Activated T-helper 2 cell treated with anti-CD3 and anti-CD28 coated beads, Interferon-gamma antibody, Interleukin-2, Interleukin-4, amounts not matched to agents 10 μg/mL and 5 μg/mL and 100 μg/mL, durations not matched to agents 14 hours and 24 hours and 36 hours (primary cell): ENCODE measurements around the gene DDX1. TPM values are rescaled to one million over a fixed set of nuclear protein-coding genes. Genes with fewer than 3 reads are reported as not detected.

Experiments
- DNase-seq: peaks from one replicate; pipeline ENCODE4 v3.0.0; 2021; ENCODE audit warnings: low spot score
- H3K27ac Mint-ChIP-seq: one replicate; pipeline ENCODE4 v1.8.0; 2021; ENCODE audit warnings: mixed read lengths
- H3K27me3 Mint-ChIP-seq: one replicate; pipeline ENCODE4 v1.8.0; 2021; ENCODE audit warnings: low read depth, mixed read lengths
- H3K36me3 Mint-ChIP-seq: one replicate; pipeline ENCODE4 v1.8.0; 2021; ENCODE audit warnings: low read depth, mixed read lengths
- H3K4me1 Mint-ChIP-seq: one replicate; pipeline ENCODE4 v1.8.0; 2021; ENCODE audit warnings: low read depth, mixed read lengths
- H3K4me3 Mint-ChIP-seq: one replicate; pipeline ENCODE4 v1.8.0; 2021; ENCODE audit warnings: low read depth, mild to moderate bottlenecking, moderate library complexity, mixed read lengths
- H3K9me3 Mint-ChIP-seq: one replicate; pipeline ENCODE4 v1.8.0; 2021; ENCODE audit warnings: mixed read lengths
- intact Hi-C: fragments of 100-400 bp; cut with micrococcal nuclease; formaldehyde crosslinking; loops from one replicate; pipeline ENCODE4 v1.15.1; 2023
- total RNA-seq: library from RNA; stranded (reverse); gene quantifications from 2 replicates; pipeline ENCODE4 v1.2.3, GENCODE V29; 2022

The DDX1 gene
- total RNA-seq, 1 donor from 2014 or later, result 111 TPM

DNA sequence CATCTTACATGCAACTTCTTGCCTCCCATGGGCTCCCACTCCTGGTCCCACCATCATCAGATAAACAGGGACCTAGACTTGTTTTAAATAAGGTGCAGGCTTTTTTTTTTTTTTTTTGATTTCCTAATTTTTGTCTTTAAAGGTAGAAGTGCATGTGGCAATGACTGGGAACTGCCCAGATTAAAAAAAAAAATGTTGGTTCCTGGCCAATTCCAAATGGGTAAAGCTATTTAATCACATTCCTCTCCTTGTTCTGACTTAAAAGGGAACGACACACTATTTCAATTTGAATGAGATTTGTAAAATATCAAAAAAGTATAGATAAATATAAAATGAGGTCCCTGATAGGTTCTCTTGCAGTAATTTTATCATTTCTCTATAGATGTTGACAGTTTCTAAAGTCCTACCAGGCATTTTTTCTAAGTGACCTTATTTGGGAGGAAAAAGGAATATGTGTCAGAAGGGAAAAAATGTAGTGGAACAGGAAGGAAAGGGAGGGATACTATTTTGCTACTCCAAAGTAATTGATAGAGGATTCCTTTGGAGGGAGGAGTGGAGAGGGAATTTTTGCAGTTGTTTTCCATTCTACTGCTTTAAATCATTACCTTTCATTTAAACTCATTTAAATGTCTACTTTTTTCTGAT is 43.3 kb downstream of the DDX1 start:
- H3K9me3 Mint-ChIP-seq, result no peaks in the 10 kb centered on the region
- no peaks in the 10 kb centered on the region for H3K4me1 Mint-ChIP-seq
- H3K4me3 Mint-ChIP-seq, result no peak overlapping the region
- peaks cover 69% of the 10 kb centered on the region for H3K36me3 Mint-ChIP-seq
- H3K27ac Mint-ChIP-seq, result no peak overlapping the region
- DNase-seq, result no peak
- intact Hi-C loops, result loop anchor here (10.0 kb wide), 1 partner anchor 870 kb away; no protein-coding TSS in a partner anchor
- H3K27me3 Mint-ChIP-seq, result no peaks in the 10 kb centered on the region

DNA sequence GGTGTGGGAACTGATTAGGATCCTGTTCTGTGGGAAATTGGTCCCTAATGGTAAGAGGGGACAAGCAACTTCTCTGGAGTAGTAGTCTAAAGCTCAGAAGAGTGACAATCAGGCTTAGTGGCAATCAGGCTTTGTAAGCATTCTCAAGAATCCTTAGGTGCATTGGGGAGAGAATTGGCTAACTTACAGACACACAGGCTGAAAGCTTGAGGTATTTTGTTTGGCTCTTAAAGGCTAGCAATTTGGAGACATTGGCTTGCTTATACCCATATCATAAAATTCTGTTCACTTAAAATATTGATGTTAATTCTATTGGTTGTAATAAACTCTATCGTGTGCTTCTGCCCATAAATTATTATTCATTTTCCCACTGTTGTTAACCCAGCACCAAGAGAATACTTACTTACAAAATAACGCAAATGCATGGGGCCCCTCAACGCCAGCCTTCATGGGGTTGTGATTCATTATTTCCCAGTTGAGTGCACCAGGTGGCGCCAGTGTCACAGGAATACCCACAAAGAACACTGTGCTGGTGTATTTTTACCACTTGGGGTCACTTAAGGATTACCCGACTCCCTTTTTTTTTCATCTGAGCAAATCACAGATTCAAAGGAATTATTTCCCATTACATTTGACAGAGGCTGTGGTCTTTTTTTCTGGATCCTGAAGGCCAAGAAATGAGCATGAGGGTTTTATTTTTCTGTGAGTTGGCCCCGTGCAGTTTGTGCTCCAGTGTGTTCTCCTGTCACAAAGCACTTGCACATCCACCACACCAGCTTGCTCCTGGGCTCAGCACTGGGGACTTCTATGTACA is 45.5 kb downstream of the DDX1 start:
- Mint-ChIP-seq H3K27me3 (no peaks in the 10 kb centered on the region), H3K27ac (no peak overlapping the region), H3K4me3 (no peak overlapping the region), H3K4me1 (no peaks in the 10 kb centered on the region), H3K9me3 (peaks cover 10% of the 10 kb centered on the region), H3K36me3 (peaks cover 71% of the 10 kb centered on the region)
- intact Hi-C loops, result loop anchor here (10.0 kb wide), 1 partner anchor 868 kb away; no protein-coding TSS in a partner anchor
- DNase-seq, result peak; percentile 19

DNA sequence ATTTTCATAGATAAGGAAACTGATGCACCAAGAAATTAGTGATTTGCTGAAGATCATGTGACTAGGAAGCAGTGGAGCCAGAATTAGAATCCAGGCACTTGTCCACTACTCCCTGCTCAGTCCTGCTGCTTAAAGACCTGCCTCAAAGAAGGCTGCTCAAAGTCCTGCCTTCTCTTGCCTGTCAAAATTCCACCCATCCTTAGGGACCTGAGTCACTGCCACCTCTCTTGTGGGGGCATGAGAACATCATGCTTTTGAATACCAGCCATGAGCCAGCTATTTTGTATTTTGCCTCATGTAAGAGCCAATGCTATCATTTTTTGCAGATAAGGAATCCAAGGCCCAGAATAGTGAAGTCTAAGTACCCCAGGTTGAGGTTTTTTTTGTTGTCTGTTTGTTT is 47.1 kb downstream of the DDX1 start:
- intact Hi-C loops, result loop anchor here (10.0 kb wide), 1 partner anchor 866 kb away; no protein-coding TSS in a partner anchor
- Mint-ChIP-seq H3K9me3 (peaks cover 10% of the 10 kb centered on the region), H3K36me3 (peaks cover 61% of the 10 kb centered on the region), H3K4me1 (no peaks in the 10 kb centered on the region), H3K27ac (no peak overlapping the region), H3K27me3 (no peaks in the 10 kb centered on the region), H3K4me3 (no peak overlapping the region)
- no peak for DNase-seq

DNA sequence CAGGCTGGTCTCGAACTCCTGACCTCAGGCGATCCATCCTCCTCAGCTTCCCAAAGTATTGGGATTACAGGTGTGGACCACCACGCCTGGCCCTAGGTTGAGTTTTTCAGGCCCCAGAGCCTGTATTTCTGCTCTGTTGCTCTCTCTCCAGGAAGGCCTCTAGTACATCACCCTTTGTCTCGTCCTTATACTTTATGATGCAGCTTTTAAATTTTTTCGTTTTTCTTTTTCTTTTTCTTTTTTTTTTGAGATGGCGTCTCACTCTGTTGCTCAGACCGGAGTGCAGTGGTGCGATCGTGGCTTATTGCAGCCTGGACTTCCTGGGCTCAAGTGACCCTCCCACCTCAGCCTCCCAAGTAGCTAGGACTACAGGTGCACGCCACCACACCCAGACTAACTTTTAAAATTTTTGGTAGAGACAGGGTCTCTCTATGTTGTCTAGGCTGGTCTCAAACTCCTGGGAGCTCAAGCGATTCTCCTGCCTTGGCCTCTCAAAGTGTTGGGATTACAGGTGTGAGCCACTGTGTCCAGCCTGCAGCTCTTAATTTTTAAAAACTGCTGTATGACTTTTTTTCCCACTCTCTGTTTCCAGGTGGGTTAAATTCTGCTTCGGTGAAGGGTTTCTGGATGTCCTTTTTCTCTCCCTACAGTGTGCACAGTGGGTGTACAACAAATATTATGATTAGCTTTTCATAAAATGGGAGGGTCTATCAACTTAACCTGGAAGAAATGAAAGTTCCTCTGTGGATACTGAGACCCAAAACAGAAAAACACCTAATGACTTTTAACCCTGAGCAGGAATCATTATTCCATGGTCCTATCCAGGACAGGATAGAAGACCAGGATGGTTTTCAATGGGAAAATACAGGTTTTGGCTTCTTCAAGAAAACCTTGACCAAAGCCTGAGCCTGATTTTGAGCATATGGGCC is 47.9 kb downstream of the DDX1 start:
- Mint-ChIP-seq H3K27ac (no peak overlapping the region), H3K4me1 (no peaks in the 10 kb centered on the region), H3K27me3 (no peaks in the 10 kb centered on the region), H3K36me3 (peaks cover 52% of the 10 kb centered on the region), H3K9me3 (peaks cover 10% of the 10 kb centered on the region), H3K4me3 (no peak overlapping the region)
- no peak for DNase-seq
- intact Hi-C loops, result loop anchor here (10.0 kb wide), 1 partner anchor 865 kb away; no protein-coding TSS in a partner anchor

DNA sequence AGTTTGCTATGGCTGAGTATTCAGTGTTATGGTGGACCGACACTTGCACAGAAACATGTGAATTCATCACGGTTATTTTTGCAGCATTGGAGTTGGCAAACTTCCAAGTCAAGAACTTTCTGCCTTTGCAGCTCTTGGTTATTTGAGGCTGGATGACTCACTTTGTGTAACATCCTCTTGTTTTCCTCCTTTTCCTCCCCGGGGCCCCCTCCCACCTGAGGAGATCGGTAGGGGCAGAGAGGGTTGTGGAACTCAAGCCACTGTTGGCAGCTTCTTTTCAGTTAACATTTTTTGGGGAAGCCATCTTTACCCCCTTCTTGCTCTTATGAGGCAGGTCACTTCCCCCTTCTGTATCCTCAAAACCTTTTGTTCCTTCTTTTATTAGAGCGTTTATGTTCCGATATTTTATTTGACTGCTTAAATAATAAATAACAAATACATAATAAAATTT is 48.6 kb downstream of the DDX1 start:
- intact Hi-C loops, result no loop called here
- Mint-ChIP-seq H3K27ac (no peak overlapping the region), H3K4me3 (no peak overlapping the region), H3K4me1 (no peaks in the 10 kb centered on the region), H3K27me3 (no peaks in the 10 kb centered on the region), H3K9me3 (peaks cover 10% of the 10 kb centered on the region), H3K36me3 (peaks cover 47% of the 10 kb centered on the region)
- no peak for DNase-seq

DNA sequence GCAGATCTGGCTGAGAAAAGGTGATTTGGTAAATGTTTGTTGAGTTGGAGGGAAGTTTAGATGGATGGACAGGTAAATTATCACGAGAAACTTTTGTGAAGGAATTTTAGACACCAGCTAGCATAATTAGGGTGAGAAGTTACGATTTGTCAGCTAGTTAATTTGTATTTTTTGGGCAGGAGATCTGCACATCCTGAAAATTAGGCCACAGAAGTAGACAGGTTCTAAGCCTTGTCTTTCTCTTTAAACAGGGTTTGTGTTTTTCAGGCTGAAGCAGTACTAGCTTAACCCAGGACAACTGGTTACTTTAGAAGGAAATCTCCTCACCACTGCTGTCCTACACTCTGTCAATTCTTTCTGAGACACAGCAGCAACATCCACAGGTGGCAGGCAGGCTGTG is 49.1 kb downstream of the DDX1 start:
- H3K27me3 Mint-ChIP-seq, result no peaks in the 10 kb centered on the region
- H3K36me3 Mint-ChIP-seq, result peaks cover 44% of the 10 kb centered on the region
- peaks cover 10% of the 10 kb centered on the region for H3K9me3 Mint-ChIP-seq
- intact Hi-C loops, result no loop called here
- DNase-seq, result no peak
- H3K4me1 Mint-ChIP-seq, result no peaks in the 10 kb centered on the region
- no peak overlapping the region for H3K4me3 Mint-ChIP-seq
- no peak overlapping the region for H3K27ac Mint-ChIP-seq

DNA sequence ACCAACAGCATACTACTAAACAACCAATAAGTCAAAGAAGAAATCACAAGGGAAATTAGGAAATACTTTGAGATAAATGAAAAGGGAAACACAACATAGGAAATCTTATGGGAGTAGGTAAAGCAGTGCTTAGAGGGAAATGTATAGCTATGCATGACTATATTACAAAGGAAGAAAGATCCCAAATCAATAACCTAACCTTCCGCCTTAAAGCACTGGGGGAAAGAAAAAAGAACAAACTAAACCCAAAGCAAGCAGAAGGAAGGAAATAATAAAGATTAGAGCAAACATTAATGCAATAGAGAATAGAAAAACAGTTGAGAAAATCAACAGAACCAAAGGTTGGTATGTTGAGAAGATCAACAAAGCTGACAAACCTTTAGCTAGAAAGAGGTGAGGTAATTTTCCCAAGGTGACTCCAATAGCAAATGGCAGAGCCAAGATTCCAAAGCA is 49.9 kb downstream of the DDX1 start:
- no peaks in the 10 kb centered on the region for H3K4me1 Mint-ChIP-seq
- H3K27me3 Mint-ChIP-seq, result no peaks in the 10 kb centered on the region
- H3K36me3 Mint-ChIP-seq, result peaks cover 42% of the 10 kb centered on the region

DNA sequence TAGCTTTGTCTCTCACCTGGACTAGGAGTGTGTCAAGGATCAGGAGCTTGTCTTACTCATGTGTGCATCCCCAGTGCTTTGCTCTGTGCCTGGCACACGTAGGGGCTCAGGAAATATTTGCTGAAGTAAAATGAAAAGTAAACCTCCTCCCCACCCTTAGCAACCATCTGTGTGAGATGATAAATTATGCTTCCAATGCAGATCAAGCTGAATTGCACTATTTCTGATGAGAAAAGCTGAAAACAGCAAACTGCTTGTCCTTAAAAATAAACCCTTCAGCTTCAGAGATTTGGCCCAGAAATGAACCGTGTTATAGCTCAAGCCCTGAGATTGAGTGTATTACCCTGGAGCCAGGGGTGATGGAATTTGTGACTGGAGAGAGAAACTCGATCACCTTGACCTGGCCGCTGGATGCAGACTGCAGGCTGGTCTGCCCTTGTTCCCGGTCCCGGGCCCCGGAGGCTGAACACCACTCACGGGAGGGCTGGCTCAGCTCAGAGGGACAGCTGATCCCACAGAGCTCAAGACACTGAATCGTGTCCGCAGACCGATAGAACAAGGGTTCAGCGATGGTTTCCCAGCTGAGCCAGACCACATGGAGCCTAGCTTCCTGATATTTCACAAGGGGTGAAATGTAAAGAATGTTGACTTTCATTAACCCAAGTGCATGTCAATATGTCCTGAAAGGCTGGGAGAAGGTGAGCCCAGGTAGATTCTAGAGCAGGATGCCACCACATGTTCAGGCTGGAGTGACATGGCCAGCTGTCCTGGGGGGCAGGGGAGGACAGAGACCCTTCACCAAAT is 50.5 kb downstream of the DDX1 start:
- Mint-ChIP-seq H3K27me3 (no peaks in the 10 kb centered on the region), H3K4me1 (no peaks in the 10 kb centered on the region), H3K9me3 (peaks cover 10% of the 10 kb centered on the region), H3K27ac (no peak overlapping the region), H3K4me3 (no peak overlapping the region), H3K36me3 (peaks cover 41% of the 10 kb centered on the region)
- intact Hi-C loops, result no loop called here
- no peak for DNase-seq

More for the DNA sequence above, 49.9 kb downstream of the DDX1 start:
- no peak overlapping the region for H3K4me3 Mint-ChIP-seq
- no peak overlapping the region for H3K27ac Mint-ChIP-seq
- intact Hi-C loops, result no loop called here
- DNase-seq, result no peak
- H3K9me3 Mint-ChIP-seq, result peaks cover 10% of the 10 kb centered on the region

DNA sequence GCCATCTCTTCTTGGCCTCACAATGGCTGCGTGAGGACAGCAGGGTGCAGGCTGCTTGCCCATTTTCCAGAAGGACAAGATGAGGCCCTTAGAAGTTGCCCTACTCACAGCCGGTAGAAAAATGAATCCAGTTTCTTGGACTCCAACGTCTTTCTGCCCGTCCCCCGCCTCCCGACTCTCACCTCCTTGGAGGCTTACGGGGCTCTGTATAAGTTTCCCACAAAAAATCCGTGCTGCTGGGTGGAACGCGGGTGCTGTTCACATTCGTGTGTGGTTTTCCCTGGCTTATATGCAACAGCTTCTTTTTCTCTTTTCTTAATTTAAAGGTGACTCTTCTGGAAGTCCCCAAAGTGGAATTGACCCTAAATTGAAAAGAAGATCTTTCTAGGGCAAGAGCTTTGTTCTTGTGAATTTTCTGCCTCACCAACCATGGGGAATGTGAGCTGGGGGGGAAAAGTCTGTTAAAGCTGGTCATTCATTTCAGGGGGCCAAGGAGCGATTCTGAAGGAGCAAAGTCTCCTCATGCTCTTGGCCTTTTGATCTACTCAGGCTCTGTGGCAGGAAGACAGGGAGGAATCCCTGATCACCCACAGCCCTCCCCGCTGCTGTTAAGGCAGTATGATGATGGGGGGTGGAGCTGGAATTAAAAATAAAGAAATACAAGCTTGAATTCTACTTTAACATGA is 51.3 kb downstream of the DDX1 start:
- intact Hi-C loops, result no loop called here
- Mint-ChIP-seq H3K27me3 (no peaks in the 10 kb centered on the region), H3K27ac (no peak overlapping the region), H3K4me1 (no peaks in the 10 kb centered on the region), H3K9me3 (peaks cover 10% of the 10 kb centered on the region), H3K4me3 (no peak overlapping the region), H3K36me3 (peaks cover 36% of the 10 kb centered on the region)
- DNase-seq, result no peak

DNA sequence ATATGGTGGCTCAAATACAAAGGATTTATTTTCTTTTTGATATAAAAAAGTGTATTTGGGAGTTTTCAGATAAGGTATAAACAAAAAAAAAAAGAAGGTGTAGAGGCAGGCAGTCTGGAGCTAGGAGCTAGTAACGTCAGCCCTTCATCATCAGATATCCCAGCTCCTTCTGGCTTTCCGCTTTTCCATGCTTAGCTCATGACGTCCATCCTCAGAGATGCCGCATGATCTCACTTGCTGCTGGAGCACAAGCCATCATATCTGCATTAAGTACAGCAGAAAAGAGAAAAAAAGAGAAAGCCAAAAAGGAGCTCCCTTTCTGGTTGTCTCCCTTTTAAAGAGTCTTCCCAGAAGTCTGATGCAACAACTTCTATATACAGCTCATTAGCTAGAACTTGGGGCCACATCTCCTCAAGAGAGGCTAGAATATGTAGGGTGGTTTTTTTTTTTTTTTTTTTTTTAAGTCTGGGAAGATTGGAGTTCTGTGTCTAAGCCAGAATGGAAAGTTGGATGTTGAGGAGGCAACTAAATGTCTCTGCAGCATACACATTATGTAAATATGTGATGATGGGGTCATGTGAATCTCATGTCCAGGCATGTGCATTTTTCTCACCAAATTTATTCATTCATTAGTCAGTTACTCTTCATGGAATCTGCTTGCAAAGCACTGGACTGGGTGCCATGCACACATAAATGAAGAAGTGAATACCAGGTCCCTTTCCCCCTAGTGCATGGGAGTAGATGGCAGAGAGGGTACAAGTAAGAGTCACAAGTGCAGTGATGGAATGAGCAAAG is 52.3 kb downstream of the DDX1 start:
- Mint-ChIP-seq H3K9me3 (peaks cover 10% of the 10 kb centered on the region), H3K27ac (no peak overlapping the region), H3K4me1 (no peaks in the 10 kb centered on the region), H3K4me3 (no peak overlapping the region), H3K36me3 (peaks cover 30% of the 10 kb centered on the region), H3K27me3 (no peaks in the 10 kb centered on the region)
- no peak for DNase-seq
- intact Hi-C loops, result no loop called here

DNA sequence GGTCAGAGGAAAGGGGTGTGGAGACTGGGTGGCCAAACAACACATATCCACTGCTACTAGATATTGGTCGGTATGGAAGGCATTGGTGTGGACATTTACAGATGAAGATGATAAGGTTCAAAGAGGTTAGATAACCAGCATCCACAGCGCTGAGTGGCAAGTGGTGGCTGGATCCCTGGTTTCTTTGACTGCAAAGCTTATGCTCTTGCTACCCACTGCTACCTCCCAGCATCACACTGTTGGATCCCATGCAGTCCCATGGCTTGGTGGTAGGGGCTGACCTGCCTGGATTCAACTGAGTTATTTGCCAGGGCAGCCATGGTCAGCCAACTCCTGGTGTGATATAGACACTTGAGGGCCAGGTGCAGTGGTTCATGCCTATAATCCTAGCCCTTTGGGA is 53.6 kb downstream of the DDX1 start:
- Mint-ChIP-seq H3K27ac (no peak overlapping the region), H3K9me3 (peaks cover 10% of the 10 kb centered on the region), H3K4me3 (no peak overlapping the region), H3K27me3 (no peaks in the 10 kb centered on the region), H3K36me3 (peaks cover 19% of the 10 kb centered on the region), H3K4me1 (no peaks in the 10 kb centered on the region)
- intact Hi-C loops, result no loop called here
- no peak for DNase-seq
